ENCODE measurements around the gene SDC4. TPM values are rescaled to one million over a fixed set of nuclear protein-coding genes. Genes with fewer than 3 reads are reported as not detected.

SDC4 gene
- total RNA-seq, 1 donor, result 17.1 TPM

DNA sequence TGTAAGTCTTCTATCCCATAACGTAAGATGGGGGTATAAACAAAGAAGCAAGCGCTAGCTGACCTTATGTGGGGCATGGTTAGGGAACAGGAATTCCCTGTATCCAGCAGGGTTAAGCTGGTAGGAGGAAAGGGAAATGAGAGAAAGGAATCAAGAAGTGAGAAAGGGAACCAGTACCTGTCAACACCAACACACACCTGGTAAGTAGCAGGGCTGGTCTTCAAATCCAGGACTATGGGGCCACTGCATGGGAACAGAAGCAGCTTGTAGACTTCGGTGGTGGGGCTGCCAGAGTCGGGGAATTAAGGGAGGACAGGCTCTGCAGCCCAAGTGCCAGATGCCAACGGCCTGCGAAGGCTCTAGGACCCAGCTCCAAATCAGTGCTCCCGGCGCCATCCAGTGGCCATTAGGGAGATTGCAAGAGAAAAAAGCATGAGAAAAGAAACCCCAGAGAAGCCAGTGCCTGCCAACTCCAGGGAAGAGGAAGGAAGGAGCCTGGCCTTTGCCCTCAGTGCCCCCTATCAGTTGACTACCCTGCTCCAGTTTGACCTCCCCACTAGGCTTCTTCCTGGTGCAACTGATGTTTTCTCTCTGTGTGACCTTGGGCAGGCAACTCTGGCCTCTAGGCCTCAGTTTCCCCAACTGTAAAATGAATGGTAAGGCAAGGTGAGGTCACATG is 57.4 kb downstream of the SDC4 start:
- H3K4me1 ChIP-seq (ENCODE audit: insufficient read depth, low read length), result peaks cover 19% of the 10 kb centered on the region
- H3K4me3 ChIP-seq (ENCODE audit: low read length), result no peak overlapping the region
- no peaks in the 10 kb centered on the region for H3K9me3 ChIP-seq (ENCODE audit: low read depth, low read length)

DNA sequence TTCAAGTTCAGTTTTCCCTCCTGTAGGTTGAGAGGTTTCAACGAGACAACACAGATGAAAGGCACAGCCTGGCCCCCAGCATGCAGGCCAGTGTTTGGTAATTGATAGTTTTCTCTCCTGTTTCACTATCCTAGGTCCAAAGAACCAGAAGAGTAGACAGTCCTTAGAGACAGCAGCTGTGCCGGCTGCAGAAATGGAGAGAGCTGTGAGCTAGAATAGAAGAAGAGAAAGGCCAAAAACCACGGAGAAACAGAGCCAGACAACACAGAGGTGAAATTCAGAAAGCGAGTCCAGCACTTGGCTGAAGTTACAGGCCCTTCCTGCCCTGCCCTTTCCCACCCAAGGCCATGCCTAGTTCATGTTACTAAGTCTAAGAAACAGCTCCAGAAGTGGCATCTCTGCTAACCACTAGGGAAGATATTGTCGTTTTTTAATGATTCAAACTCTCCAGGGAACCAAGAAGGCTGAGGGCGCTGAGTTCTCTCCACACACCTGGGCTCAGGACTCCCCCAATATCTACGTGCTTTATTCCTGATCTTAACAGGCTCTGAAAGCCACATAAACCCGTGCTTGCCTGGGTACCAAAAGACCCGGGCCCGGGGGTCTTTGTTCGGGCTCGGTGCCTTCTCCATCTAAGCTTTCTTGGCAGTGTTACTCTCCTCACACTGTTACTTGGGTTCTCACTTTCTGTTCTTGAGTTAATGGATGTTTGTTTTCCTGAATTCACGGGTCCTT is 58.1 kb downstream of the SDC4 start:
- H3K9me3 ChIP-seq (ENCODE audit: low read depth, low read length), result no peaks in the 10 kb centered on the region
- peaks cover 19% of the 10 kb centered on the region for H3K4me1 ChIP-seq (ENCODE audit: insufficient read depth, low read length)
- H3K27me3 ChIP-seq (ENCODE audit: insufficient read depth, low read length), result peaks cover 18% of the 10 kb centered on the region
- H3K4me3 ChIP-seq (ENCODE audit: low read length), result no peak overlapping the region

More for the DNA sequence above, 57.4 kb downstream of the SDC4 start:
- H3K27me3 ChIP-seq (ENCODE audit: insufficient read depth, low read length), result peaks cover 18% of the 10 kb centered on the region

DNA sequence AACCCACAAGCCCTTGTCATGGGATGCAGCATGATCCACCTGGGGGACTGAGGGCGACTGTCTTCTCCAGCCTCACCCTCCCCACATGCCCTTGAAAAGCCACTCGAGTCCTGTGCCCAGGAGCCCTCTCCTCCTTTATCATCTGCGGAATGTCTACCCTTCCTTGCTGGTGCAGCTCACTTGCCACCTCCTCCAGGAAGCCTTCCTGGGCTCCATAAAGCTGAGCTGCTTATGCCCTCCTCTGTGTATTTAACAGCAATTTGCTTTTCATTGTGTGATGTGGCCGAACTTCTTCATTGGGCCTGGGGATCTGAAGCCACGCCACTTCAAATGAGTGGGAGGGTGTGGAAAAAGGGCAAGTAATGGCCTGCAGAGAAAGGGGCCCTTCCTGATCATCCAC is 59.4 kb downstream of the SDC4 start:
- Histone ChIP-seq H3K4me1 (ENCODE audit: insufficient read depth, low read length) (peaks cover 15% of the 10 kb centered on the region), H3K4me3 (ENCODE audit: low read length) (no peak overlapping the region), H3K27me3 (ENCODE audit: insufficient read depth, low read length) (peaks cover 8% of the 10 kb centered on the region), H3K9me3 (ENCODE audit: low read depth, low read length) (no peaks in the 10 kb centered on the region)

DNA sequence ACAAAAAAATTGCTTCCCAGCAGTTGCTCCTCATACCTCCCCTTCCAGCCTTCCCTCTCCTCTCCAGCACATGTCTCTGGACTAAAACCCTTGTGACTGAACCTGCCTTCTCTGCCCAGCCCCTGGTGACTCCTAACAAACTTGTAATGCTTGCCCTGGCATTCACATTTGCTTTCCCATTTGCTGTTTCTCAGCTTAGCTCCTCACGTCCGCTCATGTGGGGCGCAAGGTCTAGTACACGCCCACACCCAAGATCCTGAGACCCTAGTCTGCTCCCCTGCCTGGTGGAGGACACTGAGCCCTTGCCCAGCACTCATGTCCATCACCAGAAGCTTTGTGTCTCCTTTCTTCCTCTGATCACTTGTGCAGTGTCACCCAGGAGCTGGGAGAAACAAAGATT is 59.8 kb downstream of the SDC4 start:
- no peaks in the 10 kb centered on the region for H3K9me3 ChIP-seq (ENCODE audit: low read depth, low read length)
- peaks cover 12% of the 10 kb centered on the region for H3K4me1 ChIP-seq (ENCODE audit: insufficient read depth, low read length)
- peaks cover 7% of the 10 kb centered on the region for H3K27me3 ChIP-seq (ENCODE audit: insufficient read depth, low read length)

DNA sequence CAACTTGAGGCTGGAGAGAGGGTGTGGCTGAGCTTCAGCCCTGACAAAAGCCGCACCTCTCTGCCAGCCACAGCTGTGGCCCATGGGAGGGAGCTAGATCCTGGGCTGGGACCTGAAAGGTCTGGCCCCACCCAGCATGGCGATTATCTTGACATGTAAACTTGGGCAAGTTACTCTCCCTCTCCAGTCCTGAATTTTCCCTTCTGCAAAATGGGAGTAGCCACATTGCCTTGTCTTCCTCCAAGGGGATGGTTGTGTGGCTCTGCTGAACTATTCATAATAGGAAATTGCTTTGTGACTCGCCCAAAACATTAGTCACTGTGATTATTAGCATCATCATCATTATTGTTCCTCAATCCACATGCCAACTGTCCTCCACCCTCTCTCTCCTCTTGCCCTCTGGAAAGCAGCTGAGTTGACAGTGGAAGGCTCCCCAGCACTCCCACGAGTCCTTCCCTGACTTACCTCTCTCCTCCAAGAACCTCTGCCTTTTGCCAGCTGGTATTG is 64.6 kb downstream of the SDC4 start:
- Histone ChIP-seq H3K4me3 (ENCODE audit: low read length) (no peak overlapping the region), H3K9me3 (ENCODE audit: low read depth, low read length) (no peaks in the 10 kb centered on the region)

More for the DNA sequence above, 59.8 kb downstream of the SDC4 start:
- H3K4me3 ChIP-seq (ENCODE audit: low read length), result no peak overlapping the region

DNA sequence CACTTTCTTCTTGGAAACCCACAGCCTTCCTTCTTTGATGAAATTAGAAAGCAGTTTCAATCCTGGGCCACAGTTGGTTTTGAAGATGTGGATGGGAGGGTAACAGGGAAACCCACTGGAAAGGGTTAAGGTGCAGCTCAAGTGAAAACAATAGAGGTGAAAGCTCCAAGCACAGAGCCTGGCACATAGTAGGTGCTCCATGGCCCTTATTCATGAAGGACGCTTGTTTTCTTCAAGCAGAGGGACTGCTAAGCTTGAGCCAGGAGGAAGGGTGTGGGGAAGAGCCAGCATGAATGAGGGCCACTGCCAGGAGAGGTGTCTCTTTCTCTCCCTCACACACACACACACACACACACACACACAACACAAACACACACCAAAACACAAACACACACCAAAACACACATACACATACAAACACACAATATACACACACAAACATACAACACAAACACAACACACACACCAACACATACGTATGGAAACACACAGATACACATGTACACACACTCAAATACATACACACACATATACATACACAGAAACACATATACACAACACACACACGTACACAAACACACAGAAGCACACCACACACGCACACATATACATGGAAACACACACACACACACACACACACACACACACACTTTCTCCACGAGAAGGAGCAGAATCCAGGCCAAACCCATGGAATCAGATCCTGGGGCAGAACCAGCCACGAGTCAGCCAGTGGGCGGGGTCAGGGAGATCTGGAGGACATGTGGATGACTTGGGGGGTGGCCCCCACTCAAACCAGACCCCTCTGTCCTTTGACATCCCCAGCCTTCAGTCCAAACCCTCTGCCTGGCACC is 65.3 kb downstream of the SDC4 start:
- Histone ChIP-seq H3K27me3 (ENCODE audit: insufficient read depth, low read length) (no peaks in the 10 kb centered on the region), H3K9me3 (ENCODE audit: low read depth, low read length) (no peaks in the 10 kb centered on the region), H3K4me3 (ENCODE audit: low read length) (no peak overlapping the region), H3K4me1 (ENCODE audit: insufficient read depth, low read length) (no peaks in the 10 kb centered on the region)

More for the DNA sequence above, 64.6 kb downstream of the SDC4 start:
- Histone ChIP-seq H3K4me1 (ENCODE audit: insufficient read depth, low read length) (no peaks in the 10 kb centered on the region), H3K27me3 (ENCODE audit: insufficient read depth, low read length) (no peaks in the 10 kb centered on the region)

DNA sequence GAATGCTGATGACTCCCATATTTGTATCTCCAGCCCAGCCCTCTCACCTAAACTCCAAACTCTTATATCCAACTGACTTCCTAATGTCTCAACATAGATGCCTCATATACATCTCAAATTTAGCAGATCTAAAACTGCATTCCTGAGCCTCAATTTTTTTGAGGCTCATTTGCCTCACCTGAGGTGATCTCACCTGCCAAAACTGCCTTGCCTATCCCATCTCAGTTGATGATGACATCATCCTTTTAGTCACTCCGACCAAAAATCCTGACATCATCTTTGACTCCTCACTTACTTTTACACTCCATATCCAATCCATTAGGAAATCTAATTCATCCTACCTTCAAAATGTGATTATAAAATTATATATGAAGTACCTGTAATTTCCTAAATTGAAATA is 68.2 kb downstream of the SDC4 start:
- Histone ChIP-seq H3K4me1 (ENCODE audit: insufficient read depth, low read length) (no peaks in the 10 kb centered on the region), H3K27me3 (ENCODE audit: insufficient read depth, low read length) (peaks cover 4% of the 10 kb centered on the region), H3K9me3 (ENCODE audit: low read depth, low read length) (no peaks in the 10 kb centered on the region), H3K4me3 (ENCODE audit: low read length) (no peak overlapping the region)

DNA sequence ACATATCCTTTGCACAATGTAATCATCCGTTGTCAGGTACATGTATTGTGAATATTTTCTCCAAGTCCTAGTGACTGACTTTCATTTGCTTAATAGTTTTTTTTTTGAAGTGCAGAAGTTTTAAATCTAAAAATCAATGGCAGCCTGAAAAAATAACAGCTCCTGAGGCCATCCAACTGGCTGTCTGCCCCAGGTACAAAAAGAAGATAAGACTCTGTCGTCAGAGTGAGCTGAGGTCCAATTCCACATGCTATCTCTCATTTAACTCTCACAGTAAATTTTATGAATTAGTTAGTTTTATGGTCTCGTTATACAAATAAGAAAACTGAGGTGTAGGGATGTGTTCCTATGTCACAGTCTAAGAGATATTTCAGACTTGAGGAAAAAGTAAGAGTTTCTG is 72.9 kb downstream of the SDC4 start:
- no peak overlapping the region for H3K4me3 ChIP-seq (ENCODE audit: low read length)
- H3K9me3 ChIP-seq (ENCODE audit: low read depth, low read length), result no peaks in the 10 kb centered on the region
- H3K4me1 ChIP-seq (ENCODE audit: insufficient read depth, low read length), result no peaks in the 10 kb centered on the region
- H3K27me3 ChIP-seq (ENCODE audit: insufficient read depth, low read length), result peaks cover 10% of the 10 kb centered on the region

Other genes starting within 250 kb of the SDC4 start
- gene KCNS1, start 247.3 kb downstream of the SDC4 start, total RNA-seq, result not detected
- not detected for gene WFDC5, start 233.2 kb downstream of the SDC4 start, total RNA-seq
- not detected for gene WFDC12, start 224.0 kb downstream of the SDC4 start, total RNA-seq
- gene PI3, start 173.5 kb downstream of the SDC4 start, total RNA-seq, result not detected
- gene SEMG1, start 141.4 kb downstream of the SDC4 start, total RNA-seq, result not detected
- gene SEMG2, start 127.1 kb downstream of the SDC4 start, total RNA-seq, result not detected
- 0.63 TPM for gene SLPI, start 93.9 kb downstream of the SDC4 start, total RNA-seq
- not detected for gene RBPJL, start 41.6 kb downstream of the SDC4 start, total RNA-seq
- gene MATN4, start 40.1 kb downstream of the SDC4 start, total RNA-seq, result not detected
- gene SYS1, start 14.7 kb upstream of the SDC4 start, total RNA-seq, result 63.8 TPM
- under 0.01 TPM for gene TP53TG5, start 29.9 kb upstream of the SDC4 start, total RNA-seq
- gene DBNDD2, start 59.9 kb upstream of the SDC4 start, total RNA-seq, result 6.6 TPM
- gene PIGT, start 67.7 kb upstream of the SDC4 start, total RNA-seq, result 57.9 TPM
- not detected for gene WFDC2, start 121.3 kb upstream of the SDC4 start, total RNA-seq
- not detected for gene SPINT3, start 167.2 kb upstream of the SDC4 start, total RNA-seq
- gene WFDC6, start 191.1 kb upstream of the SDC4 start, total RNA-seq, result not detected
- not detected for gene EPPIN, start 199.0 kb upstream of the SDC4 start, total RNA-seq
- not detected for gene WFDC8, start 230.9 kb upstream of the SDC4 start, total RNA-seq